Keratinocyte (primary cell): Measurements from ENCODE around the gene C11orf97. TPM values are rescaled to one million over a fixed set of nuclear protein-coding genes. Genes with fewer than 3 reads are reported as not detected.

Experiments used
- DNase-seq: peaks from one replicate; pipeline ENCODE4 v3.0.0-alpha.2; 2011; ENCODE audit warnings: low read depth, missing footprints, low spot score
- FAIRE-seq: peaks from 2 replicates; lab custom pipeline; 2011; peaks lifted over from hg19 to GRCh38; lab: Jason Lieb, UNC
- H2AFZ ChIP-seq: 2 replicates; pipeline ENCODE4 v1.6.0; 2012; ENCODE audit warnings: low read length, control low read depth, inconsistent platforms; ENCODE audit not compliant: control insufficient read depth
- H3K27ac ChIP-seq: 2 replicates; pipeline ENCODE4 v1.5.1; 2011; ENCODE audit warnings: low read length; ENCODE audit not compliant: control insufficient read depth, insufficient read depth
- H3K27me3 ChIP-seq: 3 replicates; pipeline ENCODE4 v1.6.0; 2011; ENCODE audit warnings: low read length; ENCODE audit not compliant: control insufficient read depth, insufficient read depth; ENCODE audit errors: extremely low read depth
- H3K36me3 ChIP-seq, 2 experiments: 2 replicates in 1 of 2; 3 replicates in 1 of 2; pipeline ENCODE4 v1.5.1; 2011; ENCODE audit warnings: low read length in 2 of 2, mild to moderate bottlenecking in 1 of 2; ENCODE audit not compliant: control insufficient read depth in 2 of 2, insufficient read depth in 2 of 2; ENCODE audit errors: extremely low read depth in 1 of 2
- H3K4me1 ChIP-seq: 3 replicates; pipeline ENCODE4 v1.5.1; 2011; ENCODE audit warnings: low read length; ENCODE audit not compliant: control insufficient read depth, insufficient read depth; ENCODE audit errors: extremely low read depth
- H3K4me2 ChIP-seq: 3 replicates; pipeline ENCODE4 v1.6.0; 2011; ENCODE audit warnings: low read depth, low read length; ENCODE audit not compliant: control insufficient read depth, insufficient read depth; ENCODE audit errors: extremely low read depth
- H3K4me3 ChIP-seq, 3 experiments: fragments of 200-600 bp in 1 of 3; sonication (generic) in 1 of 3; 2 replicates in 2 of 3; 3 replicates in 1 of 3; pipeline ENCODE4 v1.5.1; 2011 to 2016; ENCODE audit warnings: low read length in 3 of 3, mild to moderate bottlenecking in 3 of 3, control low read depth in 2 of 3, inconsistent platforms in 1 of 3, low read depth in 1 of 3, mixed read lengths in 1 of 3, mixed run types in 1 of 3, moderate library complexity in 1 of 3; ENCODE audit not compliant: control insufficient read depth in 2 of 3, insufficient read depth in 2 of 3; ENCODE audit errors: extremely low read depth in 1 of 3
- H3K79me2 ChIP-seq: 2 replicates; pipeline ENCODE4 v1.6.0; 2012; ENCODE audit warnings: low read length; ENCODE audit not compliant: control insufficient read depth, insufficient read depth
- H3K9ac ChIP-seq: 3 replicates; pipeline ENCODE4 v1.6.0; 2011; ENCODE audit warnings: low read length; ENCODE audit not compliant: control insufficient read depth, insufficient read depth; ENCODE audit errors: extremely low read depth
- H3K9me1 ChIP-seq: 3 replicates; pipeline ENCODE4 v1.6.0; 2011; ENCODE audit warnings: low read length; ENCODE audit not compliant: control insufficient read depth, insufficient read depth; ENCODE audit errors: extremely low read depth
- H3K9me3 ChIP-seq: 2 replicates; pipeline ENCODE4 v1.5.1; 2012; ENCODE audit warnings: low read depth, low read length; ENCODE audit not compliant: control insufficient read depth
- H4K20me1 ChIP-seq: 3 replicates; pipeline ENCODE4 v1.6.0; 2011; ENCODE audit warnings: low read length; ENCODE audit not compliant: control insufficient read depth, insufficient read depth; ENCODE audit errors: extremely low read depth
- EZH2 ChIP-seq: IDR thresholded peaks from one replicate; pipeline ENCODE4 v1.6.1; 2012; ENCODE audit warnings: inconsistent platforms, mild to moderate bottlenecking, low read length, moderate library complexity
- dilution Hi-C: fragments of 300-500 bp; cut with MboI; formaldehyde crosslinking; loops from one replicate; pipeline ENCODE4 v1.7.0; 2020; ENCODE audit warnings: low sequenced_read_pairs; ENCODE audit not compliant: extremely low pct_ligation_motif_present
- polyA plus RNA-seq, 5 experiments: library from polyadenylated mRNA; depleted of rRNA in 3 of 5; stranded (reverse) in 3 of 5; stranded (forward) in 1 of 5; unstranded in 1 of 5; fragments of >200 nt; gene quantifications; 1 replicate in 1 of 5; 2 replicates in 3 of 5; 3 replicates in 1 of 5; pipeline versions ENCODE4 v1.2.1 to v1.2.3, GENCODE V29; 2011 to 2012; ENCODE audit warnings: missing spikeins in 2 of 5, low read depth in 1 of 5, low replicate concordance in 1 of 5
- TF ChIP-seq, protein P1 (sequence below), 3 experiments: IDR thresholded peaks in 1 of 3; conservative IDR thresholded peaks in 1 of 3; optimal IDR thresholded peaks in 1 of 3; 2 replicates in 2 of 3; 3 replicates in 1 of 3; pipeline versions ENCODE3 to v1.5.1; 2011; ENCODE audit warnings: low read length in 3 of 3, mild to moderate bottlenecking in 3 of 3, moderate library complexity in 2 of 3, control low read depth in 1 of 3, inconsistent platforms in 1 of 3; ENCODE audit not compliant: insufficient read depth in 2 of 3; ENCODE audit errors: extremely low read depth in 1 of 3

The C11orf97 gene
- polyA plus RNA-seq, 1 donor (not counting 4 experiments of a cell fraction or from before 2014, with no cell fraction given) = not detected

DNA sequence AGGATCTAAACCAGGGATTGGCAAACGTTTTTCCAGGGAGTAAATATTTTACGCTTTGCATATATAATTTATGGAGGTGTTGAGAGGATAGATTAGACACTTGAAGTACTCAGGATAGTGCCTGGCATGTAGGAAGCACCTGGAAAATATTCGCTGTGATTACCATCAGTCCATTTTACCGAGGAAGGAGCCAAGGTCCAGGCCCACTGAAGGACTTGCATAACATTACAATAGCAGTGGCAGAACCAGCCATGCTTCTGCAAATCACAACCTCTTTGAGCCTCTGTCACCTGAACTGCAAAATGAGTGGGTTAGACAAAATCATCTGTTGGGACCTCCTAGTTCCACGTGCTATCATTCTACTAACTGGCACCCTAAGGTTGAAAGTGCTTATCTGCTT, 36.9 kb downstream of the C11orf97 start:
- no peaks in the 10 kb centered on the region for H3K36me3 ChIP-seq
- no peak overlapping the region for H3K9ac ChIP-seq
- no peaks in the 10 kb centered on the region for H4K20me1 ChIP-seq
- H3K9me3 ChIP-seq = no peaks in the 10 kb centered on the region
- TF ChIP-seq EZH2 = no peak
- TF ChIP-seq, protein P1, sequence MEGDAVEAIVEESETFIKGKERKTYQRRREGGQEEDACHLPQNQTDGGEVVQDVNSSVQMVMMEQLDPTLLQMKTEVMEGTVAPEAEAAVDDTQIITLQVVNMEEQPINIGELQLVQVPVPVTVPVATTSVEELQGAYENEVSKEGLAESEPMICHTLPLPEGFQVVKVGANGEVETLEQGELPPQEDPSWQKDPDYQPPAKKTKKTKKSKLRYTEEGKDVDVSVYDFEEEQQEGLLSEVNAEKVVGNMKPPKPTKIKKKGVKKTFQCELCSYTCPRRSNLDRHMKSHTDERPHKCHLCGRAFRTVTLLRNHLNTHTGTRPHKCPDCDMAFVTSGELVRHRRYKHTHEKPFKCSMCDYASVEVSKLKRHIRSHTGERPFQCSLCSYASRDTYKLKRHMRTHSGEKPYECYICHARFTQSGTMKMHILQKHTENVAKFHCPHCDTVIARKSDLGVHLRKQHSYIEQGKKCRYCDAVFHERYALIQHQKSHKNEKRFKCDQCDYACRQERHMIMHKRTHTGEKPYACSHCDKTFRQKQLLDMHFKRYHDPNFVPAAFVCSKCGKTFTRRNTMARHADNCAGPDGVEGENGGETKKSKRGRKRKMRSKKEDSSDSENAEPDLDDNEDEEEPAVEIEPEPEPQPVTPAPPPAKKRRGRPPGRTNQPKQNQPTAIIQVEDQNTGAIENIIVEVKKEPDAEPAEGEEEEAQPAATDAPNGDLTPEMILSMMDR (optimal IDR thresholded peaks at IDR 0.05 in 1 of 3, IDR thresholded peaks at IDR 0.05 in 1 of 3, conservative IDR thresholded peaks at IDR 0.05 in 1 of 3; ENCODE audit: extremely low read depth in 1 of 3, insufficient read depth in 2 of 3, low read length in 3 of 3) = no peak
- DNase-seq (no peak), FAIRE-seq (no peak)
- peaks cover 2% of the 10 kb centered on the region for H3K9me1 ChIP-seq
- no peak overlapping the region for H3K27ac ChIP-seq
- no peak overlapping the region for H3K4me2 ChIP-seq
- H3K27me3 ChIP-seq = peaks cover 15% of the 10 kb centered on the region
- peaks cover 14% of the 10 kb centered on the region for H3K4me1 ChIP-seq
- no peak overlapping the region for H2AFZ ChIP-seq
- H3K4me3 ChIP-seq = no peak overlapping the region
- dilution Hi-C loops = no loop called here
- H3K79me2 ChIP-seq = no peaks in the 10 kb centered on the region

DNA sequence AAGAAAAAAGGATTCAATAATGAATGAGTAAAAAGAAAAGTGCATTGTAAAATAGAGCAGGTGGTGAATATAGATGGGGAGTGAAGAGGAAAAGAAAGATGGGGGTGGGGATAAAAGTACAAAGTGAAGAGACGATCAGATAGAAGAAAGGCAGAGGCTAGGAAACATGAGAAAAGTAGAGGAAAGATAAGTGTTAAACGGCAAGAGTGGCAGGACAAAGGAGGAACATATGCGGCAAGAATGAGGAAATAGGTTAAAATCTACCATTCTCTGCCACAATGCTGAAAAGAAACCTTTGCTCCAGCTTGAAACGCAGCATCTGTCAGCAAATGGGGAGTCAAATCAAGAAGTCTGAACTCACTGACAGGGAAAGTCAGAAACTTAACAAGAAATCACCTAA, 38.3 kb downstream of the C11orf97 start:
- no peaks in the 10 kb centered on the region for H3K36me3 ChIP-seq
- no peaks in the 10 kb centered on the region for H4K20me1 ChIP-seq
- H3K9ac ChIP-seq = no peak overlapping the region
- peaks cover 7% of the 10 kb centered on the region for H3K27me3 ChIP-seq
- no peaks in the 10 kb centered on the region for H3K79me2 ChIP-seq
- peaks cover 10% of the 10 kb centered on the region for H3K4me1 ChIP-seq
- peaks cover 2% of the 10 kb centered on the region for H3K9me1 ChIP-seq
- FAIRE-seq (no peak), DNase-seq (no peak)
- H3K4me2 ChIP-seq = no peak overlapping the region
- no peak overlapping the region for H3K27ac ChIP-seq
- H3K4me3 ChIP-seq = no peak overlapping the region
- dilution Hi-C loops = no loop called here
- no peaks in the 10 kb centered on the region for H3K9me3 ChIP-seq
- no peak overlapping the region for H2AFZ ChIP-seq
- TF ChIP-seq, protein P1 (optimal IDR thresholded peaks at IDR 0.05 in 1 of 3, IDR thresholded peaks at IDR 0.05 in 1 of 3, conservative IDR thresholded peaks at IDR 0.05 in 1 of 3; ENCODE audit: extremely low read depth in 1 of 3, insufficient read depth in 2 of 3, low read length in 3 of 3) = no peak
- no peak for TF ChIP-seq EZH2
